HG03064 (cell line): Measurements from ENCODE around the gene SGMS1.
"Not testable (repeated sequence)": the region's sequence is repeated elsewhere in the genome, so short reads cannot be mapped to it uniquely, and the experiment has no call there.

Experiments used
- ATAC-seq: cut with Tn5 transposase; IDR thresholded peaks from one replicate; pipeline ENCODE4 v1.9.1; 2021; ENCODE audit warnings: low read depth; ENCODE audit not compliant: unreplicated experiment

Gene SGMS1

DNA sequence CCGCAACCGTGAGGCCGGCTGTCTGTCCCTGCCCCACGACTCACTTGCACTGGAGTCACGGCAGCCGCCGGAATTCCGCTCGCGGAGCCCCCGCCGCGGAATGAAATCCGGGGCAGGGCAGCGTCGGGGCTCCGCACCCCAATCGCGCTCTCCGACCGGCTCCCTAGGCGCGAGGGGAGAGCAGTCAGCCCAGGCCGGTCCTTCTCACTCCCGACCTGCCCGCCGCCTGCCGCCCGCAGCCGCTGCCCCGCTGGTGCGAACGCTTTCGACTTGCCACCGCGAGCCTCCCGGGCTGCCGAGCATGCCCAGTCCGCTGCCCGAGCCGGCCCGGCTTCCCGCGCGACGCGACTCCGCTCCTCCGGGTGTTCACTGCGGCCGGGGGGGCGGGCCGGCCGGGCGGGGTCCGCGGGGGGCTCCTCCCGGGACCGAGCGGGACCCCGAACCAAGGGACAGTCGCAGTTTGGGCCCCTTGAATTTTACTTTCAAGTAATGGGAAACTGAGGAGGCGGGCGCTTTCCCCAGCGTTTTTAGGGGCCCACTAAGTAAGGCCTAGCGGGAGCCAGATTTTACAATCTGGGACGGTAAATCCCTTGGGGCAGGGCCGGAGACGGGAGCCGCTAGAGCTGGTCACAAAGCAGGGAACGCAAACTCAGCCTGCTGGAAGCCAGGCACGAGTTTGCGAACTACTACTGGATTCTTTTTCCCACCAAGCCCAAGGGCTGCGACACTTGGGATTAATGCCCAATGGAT is at the start of gene SGMS1:
TSS of gene SGMS1 (minus strand) at position 294 of the 750 bp plus-strand sequence. CDS start 279,842 bp downstream, outside the sequence.
- peak; percentile 23 for ATAC-seq

DNA sequence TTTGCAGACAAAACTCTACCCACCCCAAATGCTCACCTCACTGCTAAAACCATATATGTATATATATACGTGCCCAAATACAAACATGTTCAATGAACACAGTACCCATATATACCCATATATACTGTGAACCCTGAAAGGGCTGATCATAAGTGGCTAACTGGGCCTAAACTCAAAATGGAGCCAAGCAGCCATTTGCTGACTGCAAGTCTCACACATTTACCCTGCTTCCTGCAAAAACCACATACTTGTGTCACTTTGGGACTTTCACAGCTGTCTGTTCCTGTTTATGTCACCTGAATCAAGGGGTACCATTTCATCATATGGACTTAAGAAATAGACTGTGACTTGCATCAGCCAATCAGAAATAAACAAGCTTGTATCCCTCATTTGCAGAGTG is 48.4 kb upstream of the SGMS1 start:
- not testable (repeated sequence) for ATAC-seq

DNA sequence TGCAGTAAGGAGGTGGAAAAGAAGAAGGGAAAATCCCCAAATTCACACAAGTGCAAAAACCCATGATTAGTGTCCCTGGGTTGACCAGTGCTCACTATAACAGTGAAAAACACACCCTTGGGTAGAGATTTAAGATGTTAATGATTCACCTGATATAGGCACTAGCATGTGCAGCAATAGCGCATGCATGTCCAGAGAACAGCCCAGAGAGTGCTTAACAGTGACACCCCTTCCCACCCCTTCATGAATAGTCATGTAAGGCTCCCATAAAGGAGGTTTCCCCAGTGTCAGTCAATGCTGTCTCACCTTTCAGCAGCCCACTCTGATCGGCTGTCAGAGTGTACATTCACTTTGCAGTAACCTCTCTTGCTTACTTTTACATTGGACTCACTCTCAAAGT is 47.9 kb upstream of the SGMS1 start:
- not testable (repeated sequence) for ATAC-seq

DNA sequence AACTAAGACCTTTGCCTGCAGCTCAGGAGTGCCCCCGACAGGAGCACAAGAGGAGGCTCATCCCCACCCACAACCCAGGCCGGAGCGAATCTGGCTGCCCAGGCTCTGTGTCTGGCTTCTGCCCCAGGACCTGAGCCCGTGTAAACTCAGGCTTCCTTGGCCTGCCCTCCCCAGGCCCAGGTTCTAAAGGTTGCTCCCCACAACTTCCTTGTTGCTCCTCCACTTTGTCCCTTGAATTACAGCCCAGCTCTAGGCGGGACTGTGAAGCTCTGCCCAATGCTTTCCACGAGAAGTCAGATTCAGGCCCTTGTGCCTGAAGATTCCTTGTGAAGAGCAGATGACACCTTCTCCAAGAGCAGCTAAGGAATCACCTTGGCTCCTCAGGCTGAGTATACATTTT is 46.2 kb upstream of the SGMS1 start:
- ATAC-seq: not testable (repeated sequence)

DNA sequence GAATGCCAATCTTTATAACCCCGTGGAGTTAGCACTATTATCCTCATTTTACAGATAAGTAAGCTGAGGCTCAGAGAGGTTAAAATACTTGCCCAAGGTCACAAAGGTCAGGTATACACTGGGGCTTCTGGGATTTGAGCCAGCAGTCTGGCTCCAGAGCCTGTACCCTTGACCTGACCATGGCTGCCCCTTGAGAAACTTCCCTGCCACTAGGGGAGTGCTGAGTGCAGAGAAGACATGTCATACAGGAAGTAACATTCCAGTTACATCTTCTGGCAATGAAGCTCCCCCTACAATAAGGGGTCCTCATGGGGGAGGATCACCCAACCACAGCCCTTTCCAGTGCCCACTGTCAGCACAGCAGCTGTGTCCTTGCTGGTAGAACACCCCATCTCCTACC is 43.6 kb upstream of the SGMS1 start:
- ATAC-seq: not testable (repeated sequence)

DNA sequence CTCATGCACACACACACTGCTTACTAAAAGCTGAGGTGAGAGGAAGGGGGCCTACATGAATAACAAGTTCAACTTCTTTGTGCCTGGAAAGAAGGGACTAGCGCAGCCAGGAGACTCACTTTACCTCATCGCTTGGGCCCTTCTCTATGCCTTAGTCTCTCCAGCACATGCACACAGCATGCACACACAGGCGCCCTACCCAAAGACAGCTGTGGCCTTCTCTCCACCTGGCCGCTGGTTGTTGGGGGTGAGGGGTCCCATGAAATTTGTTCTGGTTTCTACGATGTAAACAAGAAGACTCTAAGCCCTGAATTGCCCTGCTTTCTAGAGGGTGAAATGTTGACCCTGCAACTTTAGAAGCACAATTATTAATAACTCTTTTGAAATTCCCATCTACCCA is 38.7 kb upstream of the SGMS1 start:
- ATAC-seq: not testable (repeated sequence)

DNA sequence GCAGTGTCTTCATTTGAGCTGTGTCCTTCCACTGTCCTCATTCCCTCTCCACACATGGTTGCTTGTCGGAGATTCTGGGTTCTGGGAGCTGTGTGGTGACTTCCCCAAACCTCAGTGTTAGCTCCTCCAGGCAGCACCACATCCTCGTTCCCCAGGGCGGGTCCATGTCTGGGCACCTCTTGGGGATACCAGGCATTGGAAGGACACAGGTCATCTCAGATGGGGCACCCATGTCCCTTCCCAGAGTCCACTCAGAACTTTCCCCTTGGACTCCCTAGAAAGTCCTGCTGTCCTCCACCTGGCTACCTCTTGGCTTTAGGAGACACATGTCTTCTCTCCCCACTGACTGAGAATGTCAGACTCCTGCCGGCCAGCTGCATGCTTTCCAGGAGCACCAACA is 37.8 kb upstream of the SGMS1 start:
- ATAC-seq: not testable (repeated sequence)

DNA sequence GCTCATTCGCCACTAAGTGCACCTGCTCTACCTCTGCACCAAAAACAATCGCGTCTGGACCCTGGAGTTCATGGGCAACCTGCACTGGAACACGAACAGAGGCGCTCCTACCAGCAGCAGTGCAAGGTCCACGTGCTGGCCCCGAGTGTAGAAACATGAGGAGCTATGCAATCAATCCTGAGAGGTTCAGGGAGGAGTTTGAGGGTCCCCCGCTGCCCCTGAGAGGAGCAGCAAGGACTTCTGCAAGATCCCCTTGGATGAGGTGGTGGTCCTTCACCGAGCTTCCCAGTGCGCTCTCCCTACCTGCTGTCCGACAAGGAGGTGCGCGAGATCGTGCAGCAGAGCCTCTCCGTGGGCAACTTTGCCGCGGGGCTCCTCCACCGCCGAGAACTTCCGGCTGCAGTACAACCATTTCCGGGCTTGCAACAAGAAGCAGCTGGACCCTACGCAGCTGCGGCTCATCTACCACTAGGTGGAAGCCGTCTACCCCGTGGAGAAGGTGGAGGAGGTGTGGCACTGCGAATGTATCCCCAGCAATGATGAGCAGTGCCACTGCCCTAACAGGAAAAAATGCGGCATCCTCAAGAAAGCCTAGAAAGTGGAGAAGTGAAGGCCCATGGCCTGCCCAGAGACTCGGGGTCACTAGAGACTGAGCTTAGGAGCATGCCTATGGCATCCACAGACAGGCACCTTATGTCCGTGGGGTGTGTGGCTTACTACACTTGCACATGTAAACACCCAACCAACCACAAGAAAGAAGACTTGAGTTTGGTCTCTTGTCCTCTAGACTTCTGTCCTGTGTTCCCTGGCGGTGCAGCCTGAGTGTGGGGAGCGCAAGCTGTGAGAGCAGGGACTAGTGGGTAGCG is 36.3 kb upstream of the SGMS1 start:
- ATAC-seq: peak; percentile 91

DNA sequence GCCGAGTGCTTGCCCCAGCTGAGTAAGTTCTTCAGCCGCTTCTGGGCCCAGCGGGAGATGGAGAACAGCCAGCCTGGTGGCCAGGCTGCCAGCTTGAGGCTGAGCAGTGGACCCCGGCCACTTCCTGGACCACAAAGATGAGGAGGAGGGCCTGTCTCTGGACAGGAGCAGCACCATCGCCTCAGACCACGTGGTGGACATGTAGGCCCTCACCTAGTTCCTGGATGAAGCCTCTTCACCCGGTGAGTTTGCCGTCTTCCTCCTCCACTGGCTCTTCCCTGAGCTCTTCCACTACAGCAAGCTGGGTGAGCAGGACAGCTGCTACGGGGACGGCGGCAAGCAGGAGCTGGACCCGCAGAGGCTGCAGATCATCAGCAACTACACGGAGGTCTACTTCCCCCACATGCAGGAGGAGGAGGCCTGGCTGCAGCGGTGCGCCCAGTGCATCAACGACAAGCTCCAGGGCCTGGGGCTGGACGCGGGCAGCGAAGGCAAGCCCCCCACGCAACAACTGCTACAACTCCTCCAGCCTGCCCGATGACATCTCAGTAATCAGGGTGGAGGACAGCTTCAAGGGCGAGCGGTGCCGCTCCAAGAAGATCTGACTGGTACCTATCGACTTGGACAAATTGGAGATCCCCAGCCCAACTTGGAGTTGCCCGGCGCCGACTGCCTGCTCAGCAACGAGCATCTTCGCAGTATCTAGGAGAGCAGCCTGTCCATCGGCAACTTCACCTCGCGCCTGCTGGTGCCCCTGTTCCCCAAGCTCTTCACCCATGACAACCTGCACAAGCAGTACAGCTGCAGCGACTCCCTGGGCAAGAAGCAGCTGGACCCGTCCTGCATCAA is 35.5 kb upstream of the SGMS1 start:
- ATAC-seq: not testable (repeated sequence)

DNA sequence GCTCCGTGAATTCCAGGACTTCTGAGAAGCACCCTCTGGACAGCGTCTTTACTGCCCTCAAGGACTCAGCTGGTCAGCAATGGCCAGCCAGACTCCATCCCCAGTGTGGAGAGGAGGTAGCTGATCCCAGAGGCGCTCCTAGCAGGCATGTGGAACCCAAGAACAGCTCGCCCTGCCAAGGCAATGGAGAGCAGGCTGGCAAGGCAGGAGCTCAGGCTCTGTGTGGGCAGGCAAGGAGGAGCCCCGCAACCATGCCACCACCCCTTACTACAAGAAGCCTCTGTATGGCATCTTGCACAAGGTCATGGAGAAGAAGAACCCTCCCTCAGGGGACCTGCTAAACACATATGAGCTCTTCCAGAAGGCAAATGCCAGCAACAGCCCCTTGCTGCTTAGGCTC is 34.4 kb upstream of the SGMS1 start:
- ATAC-seq: no peak

DNA sequence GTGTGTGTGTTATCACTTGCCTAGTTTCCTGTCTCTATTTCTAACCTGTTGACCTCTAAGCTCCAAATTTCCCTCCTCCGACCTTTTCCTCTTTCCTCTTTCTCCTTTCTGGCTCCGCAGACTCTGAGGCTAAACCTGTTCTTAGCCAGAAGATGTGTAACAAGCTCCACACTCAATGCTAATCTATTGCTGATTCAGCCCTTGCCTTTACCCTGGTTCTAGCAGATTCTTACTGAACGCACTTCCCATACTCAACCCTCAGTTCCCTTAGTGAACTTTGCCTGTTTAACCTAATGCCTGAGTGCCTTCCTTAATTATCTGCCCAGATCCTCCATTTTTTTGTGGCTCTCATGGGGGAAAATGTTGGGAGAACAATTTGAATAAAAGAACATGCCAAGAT is 30.0 kb upstream of the SGMS1 start:
- ATAC-seq: no peak

DNA sequence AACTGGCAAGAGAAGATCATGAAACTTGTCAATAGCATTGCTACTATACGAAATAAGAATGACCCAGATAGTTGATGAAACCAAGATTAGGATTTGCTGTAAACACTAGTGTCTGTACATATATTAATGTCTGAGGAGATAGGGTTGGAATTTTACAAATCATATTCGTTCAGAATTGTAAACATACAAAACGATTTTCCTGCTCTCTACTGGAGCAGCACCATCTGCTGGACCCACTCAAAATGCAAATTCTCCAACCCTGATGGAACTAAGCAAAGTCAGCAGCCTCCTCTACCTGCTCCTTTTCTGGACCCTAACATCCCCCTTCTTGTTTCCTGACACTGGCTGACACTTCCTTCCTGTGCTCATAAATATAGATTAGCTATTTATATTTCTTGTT is 29.4 kb upstream of the SGMS1 start:
- no peak for ATAC-seq

DNA sequence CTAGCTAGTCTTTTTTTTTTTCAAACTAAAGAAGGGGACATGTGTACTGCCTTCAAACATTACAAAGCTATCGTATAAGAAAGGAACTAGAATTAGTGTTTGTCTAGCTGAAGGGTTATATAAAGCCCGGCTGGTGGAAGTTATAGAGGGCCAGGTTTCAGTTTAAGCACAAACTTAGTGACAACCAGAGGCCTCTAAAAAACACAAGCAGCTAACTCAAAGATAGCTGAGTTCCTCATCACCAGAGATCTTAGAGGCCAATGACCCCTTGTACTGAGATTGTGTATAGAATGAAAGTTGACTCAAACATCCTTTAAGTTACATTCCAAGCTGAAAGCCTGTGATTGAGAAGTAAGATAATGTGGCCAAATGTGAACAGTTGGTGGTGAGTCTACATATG is 28.1 kb upstream of the SGMS1 start:
- no peak for ATAC-seq

DNA sequence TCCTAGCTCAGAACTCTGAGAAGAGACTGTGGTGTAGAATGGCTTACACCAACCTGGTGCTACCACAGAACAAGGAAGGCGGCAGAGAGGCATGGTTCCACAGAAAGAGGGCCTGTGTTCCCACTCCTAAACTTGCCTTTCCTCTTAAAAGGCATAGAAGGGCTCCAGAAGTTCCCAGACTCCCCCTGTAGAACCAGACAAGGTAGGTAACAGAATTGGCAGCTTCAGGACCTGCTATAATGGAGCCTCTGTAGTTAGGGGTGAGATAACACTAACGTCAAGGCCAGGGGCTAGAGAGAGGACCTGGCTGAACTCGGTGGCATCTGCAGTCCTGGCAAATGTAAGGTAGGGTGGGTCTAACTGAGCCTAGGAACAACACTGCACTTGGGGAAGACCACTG is 26.7 kb upstream of the SGMS1 start:
- ATAC-seq: no peak

DNA sequence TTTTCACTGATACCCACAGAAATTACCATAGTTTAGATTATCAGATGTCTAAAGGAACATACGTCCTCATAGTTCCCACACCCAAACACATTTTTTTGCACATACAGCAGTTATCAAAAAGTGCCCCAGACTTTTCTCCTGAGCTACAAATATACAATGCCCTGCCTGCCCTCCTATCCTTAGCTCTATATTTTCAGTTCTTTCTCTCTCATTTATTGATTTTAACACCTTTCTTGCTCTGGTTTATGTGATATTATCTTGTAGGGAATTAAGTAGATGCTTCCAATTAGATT is 25.1 kb upstream of the SGMS1 start:
- no peak for ATAC-seq

DNA sequence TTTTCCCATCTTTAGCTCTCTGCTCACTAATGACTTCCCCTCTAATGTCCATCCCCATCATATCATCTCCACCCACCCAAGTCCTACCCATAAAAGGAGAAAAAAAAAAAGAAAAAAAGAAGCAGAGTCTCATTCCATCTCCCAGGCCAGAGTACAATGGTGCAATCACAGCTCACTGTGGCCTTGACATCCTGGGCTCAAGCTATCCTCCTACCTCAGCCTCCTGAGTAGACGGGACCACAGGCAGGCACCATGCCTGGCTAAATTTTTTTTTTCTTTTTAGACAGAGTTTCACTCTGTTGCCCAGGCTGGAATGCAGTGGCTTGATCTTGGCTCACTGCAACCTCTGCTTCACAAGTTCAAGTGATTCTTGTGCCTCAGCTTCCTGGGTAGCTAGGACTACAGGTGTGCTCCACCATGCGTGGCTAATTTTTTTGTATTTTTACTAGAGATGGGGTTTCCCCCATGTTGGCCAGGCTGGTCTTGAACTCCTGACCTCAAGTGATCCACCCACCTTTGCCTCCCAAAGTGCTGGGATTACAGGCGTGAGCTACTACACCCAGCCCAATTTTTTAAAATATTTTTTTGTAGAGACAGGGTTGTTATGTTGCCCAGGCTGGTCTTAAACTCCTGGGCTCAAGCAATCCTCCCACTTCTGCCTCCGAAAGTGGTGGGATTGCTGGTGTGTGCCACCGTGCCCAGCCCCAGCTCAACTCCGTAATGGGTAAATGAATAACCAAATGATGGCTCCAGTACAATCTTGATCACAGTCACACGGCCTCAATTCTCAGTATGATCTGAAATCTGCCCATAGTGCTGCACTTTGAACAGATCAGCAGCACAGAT is 24.6 kb upstream of the SGMS1 start:
- ATAC-seq: peak; percentile 80

DNA sequence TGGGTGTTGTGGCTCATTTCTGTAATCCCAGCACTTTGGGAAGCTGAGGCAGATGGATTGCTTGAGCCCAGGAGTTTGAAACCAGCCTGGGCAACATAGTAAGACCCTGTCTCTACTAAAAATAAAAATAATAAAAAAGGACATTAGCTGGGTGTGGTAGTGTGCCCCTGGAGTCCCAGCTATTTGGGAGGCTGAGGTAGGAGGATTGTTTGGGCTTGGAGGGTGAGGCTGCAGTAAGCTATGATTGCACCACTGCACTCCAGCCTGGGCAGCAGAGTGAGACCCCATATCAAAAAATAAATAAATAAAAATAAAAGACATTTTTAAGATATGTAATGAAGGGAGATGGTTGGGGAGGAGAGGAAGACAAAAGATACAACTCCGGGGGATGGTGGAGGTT is 23.6 kb upstream of the SGMS1 start:
- not testable (repeated sequence) for ATAC-seq

DNA sequence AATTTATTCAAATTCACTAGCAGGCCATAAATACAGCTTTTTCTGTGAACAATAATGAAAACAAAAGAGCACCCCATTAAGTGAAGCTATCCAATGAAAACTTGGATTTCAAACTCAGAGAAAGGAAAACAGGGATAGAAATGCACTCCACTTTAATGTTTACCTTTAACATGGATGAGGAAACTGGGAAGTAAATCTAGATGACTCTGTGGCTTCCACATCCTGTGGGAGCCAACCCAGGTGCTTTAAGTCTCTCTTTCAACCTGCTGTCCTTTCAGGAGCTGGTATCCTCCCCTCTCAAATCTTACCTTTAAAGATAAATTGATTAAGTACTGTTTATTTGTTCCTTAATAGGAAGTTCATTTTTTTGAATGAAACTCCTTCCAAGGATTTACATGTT is 21.5 kb upstream of the SGMS1 start:
- no peak for ATAC-seq

DNA sequence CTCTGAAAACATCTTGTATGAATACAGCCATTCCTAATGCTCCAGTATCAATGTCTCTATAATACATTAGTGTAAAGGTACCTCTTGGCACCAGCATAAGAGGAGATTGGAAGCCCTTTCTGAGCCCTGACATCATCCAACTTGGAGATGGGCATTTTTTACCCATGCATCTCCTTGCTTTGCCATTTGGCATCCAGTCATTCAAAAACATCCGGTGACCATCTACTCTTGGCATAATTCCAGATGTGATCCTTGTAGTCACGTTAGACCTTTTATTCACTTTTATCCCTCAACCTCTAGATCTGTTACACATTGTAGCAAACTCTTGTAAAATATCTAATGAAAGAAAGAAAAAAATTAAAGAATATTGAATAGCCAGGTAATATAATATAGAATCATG is 17.9 kb upstream of the SGMS1 start:
- no peak for ATAC-seq

DNA sequence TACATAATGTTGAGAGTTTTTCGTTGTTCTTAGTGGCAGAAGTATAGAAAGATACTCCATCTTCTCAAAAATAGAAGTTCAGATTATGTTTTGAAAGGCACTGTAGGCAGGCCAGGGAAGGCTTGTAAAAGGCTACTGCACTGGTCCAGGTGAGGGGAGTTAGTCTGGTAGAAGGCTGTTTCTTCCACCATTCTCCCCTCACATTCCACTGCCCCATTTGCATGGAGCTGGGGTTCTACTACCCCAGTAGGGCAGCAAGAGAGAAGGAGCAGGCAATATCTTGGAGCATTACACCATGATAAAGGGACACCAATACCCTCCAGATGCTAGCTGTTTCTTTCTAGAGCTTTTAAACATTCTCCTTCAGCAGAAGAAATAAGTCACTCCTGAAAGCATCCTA is 16.5 kb upstream of the SGMS1 start:
- ATAC-seq: no peak
